ENCODE measurements around the gene IVD.

Gene IVD

GRCh38 chr15:40405501-40406381 lies at the start of gene IVD:
TSS of gene IVD (plus strand) at chr15:40405795. CDS start at chr15:40405828, 33 bp downstream.
- peak within 1 kb of the TSS; percentile 92 for H3K4me3 ChIP-seq (ENCODE audit: insufficient read length, low read depth)
- H3K9ac ChIP-seq (ENCODE audit: insufficient read length, low read depth) = peak within 1 kb of the TSS; percentile 97
- H3K36me3 ChIP-seq (ENCODE audit: insufficient read depth, insufficient read length, low read length) = peaks cover 40% of the 10 kb centered on the region
- peak; percentile 85 for DNase-seq (ENCODE audit: low read depth, low spot score)
- H3K9me3 ChIP-seq (ENCODE audit: insufficient read depth, low read length) = no peaks in the 10 kb centered on the region
- H3K27me3 ChIP-seq (ENCODE audit: insufficient read depth, insufficient read length) = no peaks in the 10 kb centered on the region
- TF ChIP-seq SUZ12 (IDR thresholded peaks at IDR 0.05; ENCODE audit: extremely low read depth, insufficient read depth, insufficient read length) = no peak
- TF ChIP-seq ZNF274 (IDR thresholded peaks at IDR 0.05; ENCODE audit: low read depth, low read length) = no peak
- peak; percentile 33 for TF ChIP-seq YY1 (IDR thresholded peaks at IDR 0.05; ENCODE audit: insufficient read depth, insufficient read length)
- no peaks in the 10 kb centered on the region for H3K4me1 ChIP-seq (ENCODE audit: insufficient read depth, insufficient read length)

GRCh38 chr15:40355976-40356585 lies 49.5 kb upstream of the IVD start:
- H3K4me1 ChIP-seq (ENCODE audit: insufficient read depth, insufficient read length) = peaks cover 13% of the 10 kb centered on the region

GRCh38 chr15:40357246-40357645 lies 48.3 kb upstream of the IVD start:
- Histone ChIP-seq H3K9me3 (ENCODE audit: insufficient read depth, low read length) (no peaks in the 10 kb centered on the region), H3K27me3 (ENCODE audit: insufficient read depth, insufficient read length) (peaks cover 42% of the 10 kb centered on the region), H3K4me1 (ENCODE audit: insufficient read depth, insufficient read length) (peaks cover 13% of the 10 kb centered on the region), H3K4me3 (ENCODE audit: insufficient read length, low read depth) (no peak overlapping the region), H3K9ac (ENCODE audit: insufficient read length, low read depth) (no peak overlapping the region), H3K36me3 (ENCODE audit: insufficient read depth, insufficient read length, low read length) (no peaks in the 10 kb centered on the region)
- no peak for DNase-seq (ENCODE audit: low read depth, low spot score)
- TF ChIP-seq YY1 (IDR thresholded peaks at IDR 0.05; ENCODE audit: insufficient read depth, insufficient read length) (no peak), SUZ12 (IDR thresholded peaks at IDR 0.05; ENCODE audit: extremely low read depth, insufficient read depth, insufficient read length) (no peak), ZNF274 (IDR thresholded peaks at IDR 0.05; ENCODE audit: low read depth, low read length) (no peak)

More at GRCh38 chr15:40355976-40356585, 49.5 kb upstream of the IVD start:
- no peak for TF ChIP-seq YY1 (IDR thresholded peaks at IDR 0.05; ENCODE audit: insufficient read depth, insufficient read length)
- TF ChIP-seq ZNF274 (IDR thresholded peaks at IDR 0.05; ENCODE audit: low read depth, low read length) = no peak
- TF ChIP-seq SUZ12 (IDR thresholded peaks at IDR 0.05; ENCODE audit: extremely low read depth, insufficient read depth, insufficient read length) = no peak
- no peak for DNase-seq (ENCODE audit: low read depth, low spot score)
- H3K4me3 ChIP-seq (ENCODE audit: insufficient read length, low read depth) = no peak overlapping the region
- no peaks in the 10 kb centered on the region for H3K36me3 ChIP-seq (ENCODE audit: insufficient read depth, insufficient read length, low read length)
- H3K9ac ChIP-seq (ENCODE audit: insufficient read length, low read depth) = no peak overlapping the region
- H3K9me3 ChIP-seq (ENCODE audit: insufficient read depth, low read length) = no peaks in the 10 kb centered on the region
- H3K27me3 ChIP-seq (ENCODE audit: insufficient read depth, insufficient read length) = peaks cover 40% of the 10 kb centered on the region

GRCh38 chr15:40357723-40358470 lies 47.7 kb upstream of the IVD start, which contains the start of gene DISP2:
TSS of gene DISP2 (plus strand) at chr15:40358219. CDS start at chr15:40358322, 103 bp downstream.
- Histone ChIP-seq H3K9ac (ENCODE audit: insufficient read length, low read depth) (peak within 1 kb of the TSS; percentile 66), H3K36me3 (ENCODE audit: insufficient read depth, insufficient read length, low read length) (no peaks in the 10 kb centered on the region), H3K27me3 (ENCODE audit: insufficient read depth, insufficient read length) (peaks cover 42% of the 10 kb centered on the region), H3K4me3 (ENCODE audit: insufficient read length, low read depth) (peak within 1 kb of the TSS; percentile 38), H3K9me3 (ENCODE audit: insufficient read depth, low read length) (no peaks in the 10 kb centered on the region), H3K4me1 (ENCODE audit: insufficient read depth, insufficient read length) (peaks cover 13% of the 10 kb centered on the region)
- DNase-seq (ENCODE audit: low read depth, low spot score) = peak; percentile 57
- no peak for TF ChIP-seq ZNF274 (IDR thresholded peaks at IDR 0.05; ENCODE audit: low read depth, low read length)

- Histone ChIP-seq H3K4me3 (ENCODE audit: insufficient read length, low read depth) (peak overlapping the region; percentile 38), H3K4me1 (ENCODE audit: insufficient read depth, insufficient read length) (peaks cover 10% of the 10 kb centered on the region), H3K9ac (ENCODE audit: insufficient read length, low read depth) (peak overlapping the region; percentile 59), H3K27me3 (ENCODE audit: insufficient read depth, insufficient read length) (peaks cover 42% of the 10 kb centered on the region), H3K9me3 (ENCODE audit: insufficient read depth, low read length) (no peaks in the 10 kb centered on the region), H3K36me3 (ENCODE audit: insufficient read depth, insufficient read length, low read length) (no peaks in the 10 kb centered on the region)
- DNase-seq (ENCODE audit: low read depth, low spot score) = no peak
- TF ChIP-seq YY1 (IDR thresholded peaks at IDR 0.05; ENCODE audit: insufficient read depth, insufficient read length) (no peak), ZNF274 (IDR thresholded peaks at IDR 0.05; ENCODE audit: low read depth, low read length) (no peak), SUZ12 (IDR thresholded peaks at IDR 0.05; ENCODE audit: extremely low read depth, insufficient read depth, insufficient read length) (no peak)
Observed at GRCh38 chr15:40358471-40359353, 46.9 kb upstream of the IVD start.

- no peak for DNase-seq (ENCODE audit: low read depth, low spot score)
Observed at GRCh38 chr15:40360015-40360414, 45.6 kb upstream of the IVD start.

More at GRCh38 chr15:40360015-40360414, 45.6 kb upstream of the IVD start:
- TF ChIP-seq SUZ12 (IDR thresholded peaks at IDR 0.05; ENCODE audit: extremely low read depth, insufficient read depth, insufficient read length) = no peak
- TF ChIP-seq ZNF274 (IDR thresholded peaks at IDR 0.05; ENCODE audit: low read depth, low read length) = no peak
- TF ChIP-seq YY1 (IDR thresholded peaks at IDR 0.05; ENCODE audit: insufficient read depth, insufficient read length) = no peak
- H3K27me3 ChIP-seq (ENCODE audit: insufficient read depth, insufficient read length) = peaks cover 42% of the 10 kb centered on the region
- no peaks in the 10 kb centered on the region for H3K36me3 ChIP-seq (ENCODE audit: insufficient read depth, insufficient read length, low read length)
- H3K9ac ChIP-seq (ENCODE audit: insufficient read length, low read depth) = no peak overlapping the region
- no peak overlapping the region for H3K4me3 ChIP-seq (ENCODE audit: insufficient read length, low read depth)
- no peaks in the 10 kb centered on the region for H3K9me3 ChIP-seq (ENCODE audit: insufficient read depth, low read length)
- H3K4me1 ChIP-seq (ENCODE audit: insufficient read depth, insufficient read length) = peaks cover 4% of the 10 kb centered on the region

All from NT2/D1 (cell line).